Activated CD8-positive, alpha-beta T cell treated with anti-CD3 and anti-CD28 coated beads, Interleukin-2, amount 10 ng/mL, durations not matched to agents 7 days and 5 days (primary cell): ENCODE results near the gene KLF6. TPM values are rescaled to one million over a fixed set of nuclear protein-coding genes. Genes with fewer than 3 reads are reported as not detected.
A peak's percentile ranks its signal among the peaks of the same experiment; 100 is the strongest.

ENCODE experiments used
- ATAC-seq: fragments of 150-1000 bp; cut with Tn5 transposase; one replicate; pipeline ENCODE4 v1.10.0; 2021; ENCODE audit warnings: moderate library complexity
- CTCF ChIA-PET: fragments of 350-600 bp; sonication (Branson Sonifier 250); formaldehyde crosslinking; loops from one replicate; lab custom pipeline; 2021; ENCODE audit warnings: antibody characterized with exemption; lab: Charles Lee
- POLR2A ChIA-PET: fragments of 350-600 bp; sonication (Branson Sonifier 250); formaldehyde crosslinking; loops from one replicate; lab custom pipeline; 2021; ENCODE audit warnings: antibody characterized with exemption; lab: Charles Lee
- DNase-seq: peaks from one replicate; pipeline ENCODE4 v3.0.0-alpha.2; 2020
- H3K27ac Mint-ChIP-seq: one replicate; pipeline ENCODE4 v1.8.0; 2021; ENCODE audit warnings: mild to moderate bottlenecking, mixed read lengths
- H3K27me3 Mint-ChIP-seq: one replicate; pipeline ENCODE4 v1.8.0; 2021; ENCODE audit warnings: low read depth, mixed read lengths
- H3K36me3 Mint-ChIP-seq: one replicate; pipeline ENCODE4 v1.8.0; 2021; ENCODE audit warnings: low read depth, mixed read lengths
- H3K4me1 Mint-ChIP-seq: one replicate; pipeline ENCODE4 v1.8.0; 2021; ENCODE audit warnings: low read depth, mixed read lengths
- H3K4me3 Mint-ChIP-seq: one replicate; pipeline ENCODE4 v1.8.0; 2021; ENCODE audit warnings: mild to moderate bottlenecking, mixed read lengths
- H3K9me3 Mint-ChIP-seq: one replicate; pipeline ENCODE4 v1.8.0; 2022; ENCODE audit warnings: mixed read lengths; ENCODE audit not compliant: insufficient read depth
- total RNA-seq, 2 experiments: library from RNA; stranded (reverse); gene quantifications; one replicate each; pipeline ENCODE4 v1.2.3, GENCODE V29; 2021

KLF6 gene
- total RNA-seq, 2 experiments from 2014 or later = 208 to 215 TPM

DNA sequence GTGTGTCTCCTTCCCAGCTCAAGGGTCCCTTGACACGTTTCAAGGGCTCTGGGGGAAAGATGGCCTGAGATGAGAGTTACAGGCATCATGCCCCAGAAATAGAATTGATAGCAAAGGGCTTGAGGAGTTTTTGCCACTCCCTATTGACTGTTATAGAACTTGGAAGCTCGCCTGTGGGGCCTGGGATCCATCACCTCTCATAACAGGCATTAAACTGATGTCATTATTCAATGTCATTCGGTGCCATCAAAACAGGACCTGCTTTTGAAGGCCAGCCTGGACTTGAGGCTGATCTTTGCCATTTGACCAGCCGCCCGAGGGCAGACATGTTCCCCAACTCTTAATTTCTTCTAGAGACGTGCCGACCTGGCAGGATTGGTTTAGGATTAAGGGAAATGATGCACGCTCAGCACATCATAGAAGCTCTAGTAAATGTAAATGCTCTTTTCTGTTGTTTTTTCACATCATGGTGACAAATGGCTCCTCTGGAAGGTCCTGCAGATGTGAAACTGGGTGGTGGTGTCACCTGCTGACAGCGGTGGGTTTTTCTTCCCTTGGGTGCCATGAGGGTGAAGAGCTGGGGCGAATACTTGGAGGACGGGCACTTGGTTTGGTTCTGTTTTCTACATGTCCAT is 16.7 kb upstream of the KLF6 start:
- peaks cover 15% of the 10 kb centered on the region for H3K36me3 Mint-ChIP-seq
- no peaks in the 10 kb centered on the region for H3K27me3 Mint-ChIP-seq
- DNase-seq (no peak), ATAC-seq (no peak)
- ChIA-PET CTCF (interaction anchor here (1.6 kb wide), 1 partner anchor 19 kb away, joined by 5 read pairs; no protein-coding TSS in a partner anchor), POLR2A (interaction anchor here (1.1 to 12.0 kb wide), 3 partner anchors 9 to 18 kb away, joined by 3 to 247 read pairs (median 5); partner anchors contain the start of gene KLF6)
- no peak overlapping the region for H3K27ac Mint-ChIP-seq
- no peaks in the 10 kb centered on the region for H3K9me3 Mint-ChIP-seq
- H3K4me1 Mint-ChIP-seq = peaks cover 44% of the 10 kb centered on the region
- H3K4me3 Mint-ChIP-seq = no peak overlapping the region

DNA sequence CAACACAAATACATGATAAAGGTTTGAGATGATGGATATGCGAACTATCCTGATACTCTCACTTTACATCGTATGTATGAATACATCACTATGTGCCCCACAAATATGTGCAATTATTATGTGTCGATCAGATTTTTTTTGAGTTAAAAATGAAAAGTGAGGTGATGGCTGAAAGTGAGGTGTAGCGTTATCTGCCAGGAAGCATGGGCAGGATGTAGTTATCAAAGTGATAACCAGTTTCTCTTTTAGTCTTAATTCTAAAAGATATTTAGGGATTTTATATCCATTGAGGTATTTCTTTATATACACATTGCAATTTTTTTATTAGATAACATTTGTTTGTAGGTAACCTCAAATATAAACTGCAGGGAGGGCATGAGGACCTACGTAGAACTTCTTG is 15.6 kb upstream of the KLF6 start:
- no peaks in the 10 kb centered on the region for H3K9me3 Mint-ChIP-seq
- ChIA-PET CTCF (interaction anchor here (0.9 to 1.6 kb wide), 2 partner anchors 15 to 18 kb away, joined by 3 to 5 read pairs; partner anchors contain the start of gene KLF6), POLR2A (interaction anchor here (12.0 kb wide), 1 partner anchor 17 kb away, joined by 247 read pairs; the partner anchor contains the start of gene KLF6)
- no peak overlapping the region for H3K4me3 Mint-ChIP-seq
- peak overlapping the region; percentile 40 for H3K27ac Mint-ChIP-seq
- H3K27me3 Mint-ChIP-seq = no peaks in the 10 kb centered on the region
- H3K36me3 Mint-ChIP-seq = peaks cover 18% of the 10 kb centered on the region
- H3K4me1 Mint-ChIP-seq = peaks cover 33% of the 10 kb centered on the region
- no peak for DNase-seq
- ATAC-seq = no peak

GRCh38 chr10:3797750-3798149 is 12.7 kb upstream of the KLF6 start:
- ATAC-seq = peak; percentile 39

DNA sequence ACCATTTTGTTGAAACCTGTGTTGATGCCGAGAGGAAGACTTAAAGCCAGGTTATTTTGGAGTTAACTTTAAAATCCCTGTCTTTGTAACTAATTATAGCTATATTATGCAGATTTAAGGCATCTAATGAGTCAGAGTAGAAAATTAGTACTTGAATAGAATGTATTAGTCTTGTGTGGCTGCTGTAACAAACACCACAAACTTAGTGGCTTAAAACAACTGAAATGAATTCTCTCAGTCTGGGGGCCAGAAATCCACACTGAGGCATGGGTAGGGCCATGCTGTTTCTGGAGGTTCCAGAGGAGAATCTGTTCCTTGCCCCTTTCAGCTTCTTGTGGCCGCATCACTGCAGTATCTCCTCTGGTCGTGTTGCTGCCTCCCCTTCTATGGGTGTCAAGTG is 8.5 kb upstream of the KLF6 start:
- ATAC-seq (no peak), DNase-seq (no peak)
- Mint-ChIP-seq H3K4me3 (no peak overlapping the region), H3K9me3 (peaks cover 6% of the 10 kb centered on the region), H3K27ac (no peak overlapping the region), H3K36me3 (peaks cover 28% of the 10 kb centered on the region), H3K27me3 (no peaks in the 10 kb centered on the region), H3K4me1 (peaks cover 15% of the 10 kb centered on the region)
- POLR2A ChIA-PET = interaction anchor here (12.0 kb wide), 1 partner anchor 10 kb away, joined by 247 read pairs; the partner anchor contains the start of gene KLF6
- CTCF ChIA-PET = no interaction called here

More at GRCh38 chr10:3797750-3798149, 12.7 kb upstream of the KLF6 start:
- ChIA-PET CTCF (no interaction called here), POLR2A (interaction anchor here (12.0 kb wide), 1 partner anchor 14 kb away, joined by 247 read pairs; the partner anchor contains the start of gene KLF6)
- no peak overlapping the region for H3K4me3 Mint-ChIP-seq
- H3K27me3 Mint-ChIP-seq = no peaks in the 10 kb centered on the region
- no peak for DNase-seq
- H3K27ac Mint-ChIP-seq = no peak overlapping the region
- H3K9me3 Mint-ChIP-seq = no peaks in the 10 kb centered on the region
- H3K36me3 Mint-ChIP-seq = peaks cover 27% of the 10 kb centered on the region
- peaks cover 26% of the 10 kb centered on the region for H3K4me1 Mint-ChIP-seq

DNA sequence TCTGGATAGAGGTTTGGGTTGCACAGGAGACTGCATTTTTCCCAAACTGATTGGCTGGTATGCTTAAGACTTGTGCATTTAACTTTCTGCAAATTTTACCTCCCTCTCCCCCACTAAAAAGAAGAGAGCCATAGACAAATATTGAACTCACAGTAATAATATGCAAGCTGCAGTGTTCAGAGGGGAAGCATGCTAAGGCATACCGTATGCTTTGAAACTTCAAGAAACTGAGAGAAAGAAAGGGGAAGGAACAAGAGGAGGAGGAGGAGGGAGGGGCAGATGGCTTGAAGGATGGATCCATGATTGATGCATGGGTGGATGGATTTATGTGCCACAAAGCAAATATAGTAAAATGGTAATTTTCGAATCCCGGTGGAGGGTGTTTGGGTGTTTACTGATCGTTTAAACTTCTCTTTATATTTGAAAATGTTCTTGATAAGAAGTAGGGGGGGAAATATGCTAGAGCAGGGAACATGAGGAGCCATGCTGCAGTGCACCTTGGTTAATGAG is 7.8 kb upstream of the KLF6 start:
- Mint-ChIP-seq H3K9me3 (peaks cover 6% of the 10 kb centered on the region), H3K27me3 (no peaks in the 10 kb centered on the region), H3K4me3 (no peak overlapping the region), H3K36me3 (peaks cover 22% of the 10 kb centered on the region), H3K4me1 (peaks cover 10% of the 10 kb centered on the region), H3K27ac (no peak overlapping the region)
- CTCF ChIA-PET = no interaction called here
- POLR2A ChIA-PET = interaction anchor here (1.0 to 12.0 kb wide), 2 partner anchors 9 to 13 kb away, joined by 4 to 247 read pairs; partner anchors contain the start of gene KLF6
- no peak for DNase-seq
- no peak for ATAC-seq

DNA sequence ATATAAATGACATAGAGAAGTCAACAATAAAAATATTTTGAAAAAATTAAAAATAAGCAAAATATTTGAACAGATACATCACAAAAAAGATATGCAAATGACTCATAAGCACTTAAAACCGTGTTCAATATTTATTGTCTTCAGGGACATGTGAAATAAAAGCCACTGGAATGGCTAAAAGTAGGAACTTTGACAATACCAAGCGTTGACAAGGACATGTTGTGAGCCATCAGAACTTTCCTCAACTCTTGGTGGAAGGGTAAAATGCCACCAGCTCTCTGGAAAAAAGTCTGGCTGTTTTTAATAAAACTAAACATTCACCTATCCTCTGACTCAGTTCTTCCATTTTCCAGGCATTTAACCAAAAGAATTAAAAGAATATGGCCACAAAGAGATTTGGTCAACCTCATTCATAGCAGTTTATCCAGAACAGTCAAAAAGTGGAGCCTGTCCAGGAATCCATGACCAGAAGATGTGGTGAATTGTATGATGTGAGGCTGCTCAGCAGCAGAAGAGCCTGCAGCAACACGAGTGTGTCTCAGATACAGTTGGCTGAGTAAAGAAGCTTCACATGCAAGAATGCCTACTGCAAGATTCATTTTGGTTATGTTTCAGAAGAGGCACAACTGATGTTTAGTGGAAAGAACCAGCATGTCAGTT is 7.1 kb upstream of the KLF6 start:
- Mint-ChIP-seq H3K4me3 (no peak overlapping the region), H3K9me3 (peaks cover 6% of the 10 kb centered on the region), H3K36me3 (peaks cover 22% of the 10 kb centered on the region), H3K4me1 (peaks cover 9% of the 10 kb centered on the region), H3K27me3 (no peaks in the 10 kb centered on the region), H3K27ac (no peak overlapping the region)
- ChIA-PET CTCF (no interaction called here), POLR2A (interaction anchor here (1.0 to 12.0 kb wide), 2 partner anchors 8 to 13 kb away, joined by 4 to 247 read pairs; partner anchors contain the start of gene KLF6)
- ATAC-seq (no peak), DNase-seq (no peak)

GRCh38 chr10:3790858-3791257 is 5.8 kb upstream of the KLF6 start:
- DNase-seq (no peak), ATAC-seq (no peak)
- peaks cover 6% of the 10 kb centered on the region for H3K9me3 Mint-ChIP-seq
- POLR2A ChIA-PET = no interaction called here
- peaks cover 21% of the 10 kb centered on the region for H3K4me1 Mint-ChIP-seq
- H3K36me3 Mint-ChIP-seq = peaks cover 18% of the 10 kb centered on the region
- no peak overlapping the region for H3K27ac Mint-ChIP-seq
- H3K4me3 Mint-ChIP-seq = no peak overlapping the region
- H3K27me3 Mint-ChIP-seq = no peaks in the 10 kb centered on the region
- CTCF ChIA-PET = interaction anchor here (0.8 kb wide), 1 partner anchor 13 kb away, joined by 3 read pairs; no protein-coding TSS in a partner anchor

DNA sequence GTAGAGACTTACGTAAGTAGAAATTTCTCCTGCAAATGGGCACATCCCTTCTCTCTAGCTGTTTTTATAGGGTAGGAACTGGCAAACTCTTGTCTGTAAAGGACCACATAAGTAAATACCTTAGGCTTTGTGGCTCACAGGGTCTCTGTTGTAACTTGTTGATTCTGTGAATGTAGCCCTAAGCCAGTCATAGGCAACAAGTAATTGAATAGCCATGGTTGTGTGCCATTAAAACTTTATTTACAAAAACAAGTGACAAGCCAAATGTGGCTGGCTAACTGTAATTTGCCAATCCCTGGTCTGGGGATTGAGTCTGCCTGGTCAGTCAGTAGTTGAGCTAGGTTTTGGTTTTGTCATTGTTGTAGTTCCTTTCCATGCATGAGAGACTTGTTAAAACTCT is 5.3 kb upstream of the KLF6 start:
- ChIA-PET POLR2A (no interaction called here), CTCF (interaction anchor here (0.6 kb wide), 1 partner anchor 456 kb away, joined by 3 read pairs; no protein-coding TSS in a partner anchor)
- Mint-ChIP-seq H3K9me3 (peaks cover 6% of the 10 kb centered on the region), H3K27me3 (no peaks in the 10 kb centered on the region), H3K36me3 (peaks cover 19% of the 10 kb centered on the region), H3K4me1 (peaks cover 23% of the 10 kb centered on the region), H3K27ac (no peak overlapping the region), H3K4me3 (no peak overlapping the region)
- ATAC-seq (no peak), DNase-seq (no peak)

GRCh38 chr10:3789621-3790020 is 4.6 kb upstream of the KLF6 start:
- Mint-ChIP-seq H3K36me3 (peaks cover 20% of the 10 kb centered on the region), H3K27me3 (no peaks in the 10 kb centered on the region), H3K4me1 (peaks cover 23% of the 10 kb centered on the region), H3K27ac (no peak overlapping the region), H3K4me3 (no peak overlapping the region), H3K9me3 (peaks cover 6% of the 10 kb centered on the region)
- DNase-seq (no peak), ATAC-seq (no peak)
- CTCF ChIA-PET = no interaction called here
- POLR2A ChIA-PET = no interaction called here

DNA sequence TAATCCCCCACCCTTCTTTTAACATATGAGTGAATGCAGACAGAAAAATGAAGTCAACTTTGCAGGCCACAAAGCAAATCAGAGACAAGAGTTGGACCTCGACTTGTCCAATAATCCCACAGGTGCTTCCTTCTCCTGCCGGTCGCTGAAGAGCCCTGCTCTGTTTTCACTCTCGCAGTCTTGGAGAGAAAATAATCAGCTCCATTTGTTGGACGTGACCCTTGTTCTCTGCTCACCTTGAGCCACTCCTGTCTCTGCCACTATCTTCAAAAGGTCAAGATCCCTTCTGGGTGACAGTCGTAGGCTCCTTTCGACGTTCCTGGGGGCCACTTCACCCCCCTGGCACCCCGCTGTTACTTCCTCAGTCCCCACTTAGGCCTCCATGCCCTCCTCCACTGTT is 2.8 kb upstream of the KLF6 start:
- H3K27ac Mint-ChIP-seq = no peak overlapping the region
- ChIA-PET CTCF (no interaction called here), POLR2A (no interaction called here)
- ATAC-seq = no peak
- peaks cover 23% of the 10 kb centered on the region for H3K4me1 Mint-ChIP-seq
- no peaks in the 10 kb centered on the region for H3K27me3 Mint-ChIP-seq
- no peak overlapping the region for H3K4me3 Mint-ChIP-seq
- peak; percentile 18 for DNase-seq
- H3K36me3 Mint-ChIP-seq = peaks cover 27% of the 10 kb centered on the region
- H3K9me3 Mint-ChIP-seq = peaks cover 6% of the 10 kb centered on the region

- H3K4me3 Mint-ChIP-seq = peak overlapping the region; percentile 95
These were observed 2.0 kb upstream of the KLF6 start for GRCh38 chr10:3787016-3787400.

More at GRCh38 chr10:3787016-3787400, 2.0 kb upstream of the KLF6 start:
- DNase-seq (no peak), ATAC-seq (no peak)
- peaks cover 6% of the 10 kb centered on the region for H3K9me3 Mint-ChIP-seq
- ChIA-PET POLR2A (no interaction called here), CTCF (no interaction called here)
- H3K4me1 Mint-ChIP-seq = peaks cover 27% of the 10 kb centered on the region
- H3K27ac Mint-ChIP-seq = no peak overlapping the region
- no peaks in the 10 kb centered on the region for H3K27me3 Mint-ChIP-seq
- peaks cover 36% of the 10 kb centered on the region for H3K36me3 Mint-ChIP-seq
